HG02610 (cell line): Measurements from ENCODE around the gene SMTNL2.
A peak's percentile ranks its signal among the peaks of the same experiment; 100 is the strongest.

Experiments
- ATAC-seq: cut with Tn5 transposase; IDR thresholded peaks from one replicate; pipeline ENCODE4 v1.9.1; 2021; ENCODE audit warnings: mild to moderate bottlenecking, moderate library complexity; ENCODE audit not compliant: unreplicated experiment

Gene SMTNL2

GRCh38 chr17:4545217-4545951, 38.9 kb upstream of the SMTNL2 start:
- no peak for ATAC-seq

GRCh38 chr17:4547118-4547906, 37.0 kb upstream of the SMTNL2 start:
- no peak for ATAC-seq

GRCh38 chr17:4548061-4548461, 36.3 kb upstream of the SMTNL2 start:
- no peak for ATAC-seq

GRCh38 chr17:4548721-4549531, 35.4 kb upstream of the SMTNL2 start:
- no peak for ATAC-seq

- no peak for ATAC-seq
Observed at GRCh38 chr17:4549781-4550533, 34.4 kb upstream of the SMTNL2 start.

DNA sequence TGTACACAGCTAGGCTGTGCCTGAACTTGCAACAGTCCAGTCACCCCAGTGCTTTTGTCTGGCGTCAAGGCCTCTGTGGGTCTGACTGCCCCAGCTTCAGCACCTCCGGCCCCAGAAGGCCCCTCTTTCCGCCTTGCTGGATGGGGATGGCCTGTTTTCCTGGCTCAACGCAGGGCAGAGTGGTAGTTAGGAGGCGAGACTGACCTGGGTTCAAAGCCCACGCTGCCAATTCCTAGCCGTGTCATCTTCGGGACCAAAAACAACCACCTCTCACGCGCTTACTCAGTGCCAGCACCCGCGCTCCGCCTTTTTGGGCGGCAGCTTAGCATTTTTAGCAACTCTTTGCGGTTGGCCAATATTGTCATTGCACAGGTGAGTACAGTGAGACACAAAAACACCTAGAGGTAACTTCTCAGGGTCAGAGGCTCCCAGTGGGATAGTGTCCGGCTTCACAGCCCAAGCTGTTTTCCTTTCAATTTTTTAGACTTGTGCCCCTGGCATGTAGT, 33.7 kb upstream of the SMTNL2 start:
- no peak for ATAC-seq

DNA sequence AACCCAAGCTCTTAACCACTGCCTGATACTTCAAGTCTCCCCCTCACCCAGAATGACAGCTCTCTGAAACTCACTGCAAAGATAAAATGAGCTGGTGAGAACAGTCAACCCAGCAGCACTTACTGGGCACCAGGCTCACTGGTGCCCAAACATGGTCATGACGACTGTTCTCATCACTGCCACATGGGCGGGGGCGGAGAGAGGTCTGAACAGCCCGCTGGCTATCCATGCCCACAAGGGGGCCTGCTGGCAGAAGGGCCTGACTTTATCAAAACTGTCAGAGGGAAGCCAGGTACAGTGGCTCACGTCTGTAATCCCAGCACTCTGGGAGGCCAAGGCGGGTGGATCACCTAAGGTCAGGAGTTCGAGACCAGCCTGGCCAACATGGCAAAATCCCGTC, 33.2 kb upstream of the SMTNL2 start:
- no peak for ATAC-seq

DNA sequence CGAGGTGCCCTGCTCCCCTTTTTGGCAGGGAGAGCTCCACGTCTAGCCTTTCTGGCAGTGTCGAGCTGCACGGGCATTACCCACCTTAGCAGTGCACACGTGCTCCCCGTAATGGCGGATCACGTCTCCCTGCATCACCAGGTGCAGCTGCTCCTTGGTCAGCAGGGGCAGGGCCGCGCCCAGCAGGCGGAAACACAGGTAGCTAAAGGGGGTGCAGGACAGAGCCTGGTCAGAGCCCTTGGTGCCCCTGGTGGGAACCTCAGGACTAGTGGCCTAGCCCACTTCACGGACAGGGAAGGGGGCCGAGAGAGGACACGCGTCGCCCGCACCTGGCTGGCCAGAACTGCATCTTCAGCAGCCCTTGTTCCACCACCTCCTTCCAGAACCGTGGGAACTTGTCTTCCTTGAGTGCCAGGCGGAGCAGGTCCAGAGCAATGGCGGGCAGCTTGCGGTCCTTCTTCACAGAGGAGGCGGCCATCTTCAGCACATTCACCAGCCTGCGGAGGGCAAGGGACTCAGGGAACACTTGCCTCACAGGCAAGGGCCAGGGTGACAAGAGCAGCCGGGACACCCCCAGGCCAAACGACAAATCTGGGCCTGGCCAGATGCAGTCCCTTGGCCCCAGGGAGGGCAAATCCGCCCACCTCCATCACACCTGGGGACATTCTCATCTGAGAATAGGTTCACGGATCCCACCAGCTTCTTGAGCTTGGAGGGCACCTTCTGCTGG, 32.4 kb upstream of the SMTNL2 start:
- ATAC-seq, result no peak

DNA sequence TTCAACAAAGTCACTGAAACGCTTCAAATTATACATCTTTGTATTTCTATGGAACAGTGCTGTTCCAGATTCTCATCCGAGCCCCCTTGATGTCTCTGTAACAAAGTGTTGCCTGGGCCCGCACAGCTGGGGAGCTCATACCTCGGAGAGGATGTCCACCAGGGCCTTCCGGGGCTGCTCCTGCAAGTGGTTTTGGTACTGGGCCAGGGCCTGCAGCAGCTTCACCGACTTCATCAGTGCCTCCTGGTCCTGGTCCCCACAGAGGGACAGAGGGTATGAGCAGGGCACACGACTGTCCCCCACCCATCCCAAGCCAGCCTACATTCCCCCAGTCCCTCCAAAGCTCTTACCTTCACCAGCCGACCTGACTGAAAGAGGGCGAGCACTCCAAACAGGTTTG, 30.7 kb upstream of the SMTNL2 start:
- ATAC-seq, result no peak

DNA sequence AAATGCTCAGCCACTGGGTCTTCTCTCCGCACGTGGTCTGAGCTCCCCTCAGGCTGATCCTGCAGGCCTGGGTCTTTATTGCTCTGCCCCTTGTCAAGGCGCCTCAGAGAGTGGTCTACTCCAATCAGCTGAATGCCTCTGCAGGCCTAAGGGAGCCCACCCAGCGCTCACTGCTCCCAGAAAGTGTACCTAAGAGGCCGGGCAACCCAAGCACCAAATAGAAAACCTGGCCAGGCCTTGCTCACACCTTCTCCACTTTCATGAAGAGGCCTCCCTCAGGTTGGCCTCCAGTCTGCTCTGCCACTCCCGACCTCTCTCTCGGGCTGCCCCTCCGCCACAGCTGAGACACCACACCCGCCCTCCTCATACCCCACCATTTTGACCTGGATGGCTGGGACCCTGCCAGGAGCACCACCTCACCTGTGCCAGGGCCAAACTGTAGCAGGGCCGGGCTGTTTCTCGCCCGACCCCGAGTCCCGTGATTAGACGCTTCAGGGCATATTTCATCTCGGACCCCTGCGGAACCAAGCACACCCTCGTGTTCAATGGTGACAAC, 29.8 kb upstream of the SMTNL2 start:
- ATAC-seq, result no peak

- peak; percentile 83 for ATAC-seq
Observed at GRCh38 chr17:4554997-4555799, 29.1 kb upstream of the SMTNL2 start, which contains the start of gene MYBBP1A. TSS of gene MYBBP1A (minus strand) at chr17:4555384. CDS start at chr17:4555324, 60 bp downstream.

- ATAC-seq, result no peak
Observed at GRCh38 chr17:4555873-4556759, 28.2 kb upstream of the SMTNL2 start.

DNA sequence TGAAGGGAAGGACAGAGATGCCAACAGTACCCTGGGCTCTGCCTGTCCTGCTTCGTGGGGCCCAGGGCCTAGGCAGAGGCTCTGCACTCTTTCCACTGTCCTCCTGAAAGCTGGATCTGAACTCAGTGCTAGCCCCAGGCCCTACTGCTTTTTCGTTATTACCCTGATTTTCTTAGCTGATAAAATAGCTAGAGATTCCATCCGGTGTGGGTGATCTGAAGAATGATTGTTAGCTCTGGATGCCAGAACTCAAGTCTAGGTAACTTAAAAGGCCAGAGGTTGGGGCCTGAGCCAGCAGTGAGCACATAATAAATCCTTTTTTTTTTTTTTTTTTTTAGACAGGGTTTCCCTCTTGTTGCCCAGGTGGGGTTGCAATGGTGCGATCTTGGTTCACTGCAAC, 27.3 kb upstream of the SMTNL2 start:
- ATAC-seq, result no peak

GRCh38 chr17:4557626-4558346, 26.5 kb upstream of the SMTNL2 start:
- no peak for ATAC-seq

- no peak for ATAC-seq
Observed at GRCh38 chr17:4558347-4558971, 25.9 kb upstream of the SMTNL2 start.

DNA sequence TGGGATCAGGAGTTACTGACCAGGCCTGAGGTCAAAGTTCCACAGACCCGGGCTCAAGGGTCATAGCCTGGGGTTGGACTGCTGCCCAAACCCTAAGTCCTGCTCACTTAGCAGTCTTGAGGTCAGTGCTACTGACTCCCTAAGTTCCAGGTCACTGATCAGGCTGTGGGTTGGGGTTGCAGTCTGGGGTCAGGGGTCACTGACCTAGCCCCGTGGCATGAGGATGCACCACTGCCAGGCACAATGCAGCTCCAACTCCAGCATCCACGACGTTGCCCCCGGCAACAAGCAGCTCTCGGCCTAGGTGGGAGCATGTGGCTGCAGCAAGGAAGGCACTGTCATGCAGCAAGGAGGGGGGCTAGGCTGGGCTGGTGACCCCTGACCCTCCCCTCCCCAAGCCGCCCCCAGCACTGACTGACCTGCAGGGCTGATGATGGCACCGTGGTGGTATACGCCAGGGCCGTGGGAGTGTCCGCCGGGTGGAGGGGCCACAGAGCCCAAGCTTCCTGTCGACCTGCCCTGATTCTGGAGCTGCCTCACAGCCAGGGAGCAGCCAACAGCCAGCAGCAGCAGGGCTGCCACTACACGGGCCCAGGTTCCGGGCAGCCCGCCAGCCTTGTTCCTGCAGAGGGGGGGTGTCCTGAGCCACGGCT, 25.1 kb upstream of the SMTNL2 start:
- no peak for ATAC-seq
